Measurements from ENCODE around the gene GDPD5.

Gene GDPD5

GRCh38 chr11:75487365-75487764 lies 38.4 kb downstream of the GDPD5 start:
- no peak for DNase-seq

DNA sequence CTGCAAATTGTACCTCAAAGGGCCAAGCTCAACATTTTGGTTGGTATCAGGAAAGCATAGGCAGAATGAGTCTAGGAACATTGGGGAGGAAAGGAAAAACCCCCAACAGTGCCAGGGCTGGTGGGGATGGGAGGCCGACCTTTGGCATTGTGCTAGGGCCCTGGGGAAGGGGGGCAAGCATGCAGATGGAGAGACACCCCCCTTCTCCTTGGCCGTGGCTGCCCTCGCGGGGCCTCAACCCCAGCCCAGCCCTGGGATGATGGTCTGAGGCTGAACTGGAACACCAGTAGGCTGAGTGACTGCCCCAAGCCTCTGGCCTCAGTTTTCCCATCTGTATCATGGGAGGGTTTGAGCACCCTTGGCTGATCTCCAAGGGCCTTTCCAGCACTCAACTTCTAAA lies 40.0 kb downstream of the GDPD5 start:
- no peak for DNase-seq

GRCh38 chr11:75482931-75483469 lies 42.7 kb downstream of the GDPD5 start:
- DNase-seq: no peak

GRCh38 chr11:75481922-75482606 lies 43.7 kb downstream of the GDPD5 start:
- no peak for DNase-seq

GRCh38 chr11:75481223-75481921 lies 44.4 kb downstream of the GDPD5 start:
- DNase-seq: no peak

DNA sequence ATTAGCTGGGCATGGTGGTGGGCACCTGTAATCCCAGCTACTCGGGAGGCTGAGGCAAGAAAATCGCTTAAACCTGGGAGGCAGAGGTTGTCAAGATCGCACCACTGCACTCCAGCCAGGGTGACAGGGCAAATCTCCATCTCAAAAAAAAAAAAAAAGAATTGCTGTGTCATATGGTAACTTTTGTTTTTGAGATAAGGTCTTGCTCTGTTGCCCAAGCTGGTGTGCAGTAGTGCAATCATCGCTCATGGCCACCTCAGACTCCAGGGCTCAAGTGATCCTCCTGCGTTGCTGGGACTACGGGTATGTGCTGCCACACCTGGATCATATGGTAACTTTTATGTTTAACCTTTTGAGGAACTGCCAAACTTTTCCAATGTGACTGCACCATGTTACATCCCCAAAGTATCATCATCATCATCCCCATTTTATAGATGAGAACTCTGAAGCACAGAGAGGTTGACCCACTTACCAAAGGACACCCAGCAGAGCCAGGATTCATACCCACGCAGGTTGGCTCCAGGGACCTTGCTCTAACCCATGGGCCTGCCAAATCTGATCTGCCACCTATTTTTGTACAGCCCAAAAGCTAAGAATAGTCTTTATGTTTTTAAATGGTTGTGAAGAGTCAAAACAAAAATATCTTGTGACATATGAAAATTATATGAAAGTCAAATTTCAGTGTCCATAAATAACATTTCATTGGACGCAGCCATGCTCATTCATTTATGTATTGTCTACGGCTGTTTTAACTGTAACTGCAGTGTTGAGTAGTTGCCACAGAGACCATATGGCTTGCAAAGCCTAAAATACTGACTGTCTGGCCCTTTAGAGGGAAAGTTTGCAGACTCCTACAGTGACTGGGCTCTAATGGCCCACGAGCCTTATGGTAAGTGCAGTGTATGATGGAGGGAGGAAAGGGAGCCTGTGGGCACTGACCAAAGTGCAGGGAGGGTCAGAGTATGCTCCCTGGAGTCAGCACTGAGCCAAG lies 45.3 kb downstream of the GDPD5 start:
- no peak for DNase-seq

DNA sequence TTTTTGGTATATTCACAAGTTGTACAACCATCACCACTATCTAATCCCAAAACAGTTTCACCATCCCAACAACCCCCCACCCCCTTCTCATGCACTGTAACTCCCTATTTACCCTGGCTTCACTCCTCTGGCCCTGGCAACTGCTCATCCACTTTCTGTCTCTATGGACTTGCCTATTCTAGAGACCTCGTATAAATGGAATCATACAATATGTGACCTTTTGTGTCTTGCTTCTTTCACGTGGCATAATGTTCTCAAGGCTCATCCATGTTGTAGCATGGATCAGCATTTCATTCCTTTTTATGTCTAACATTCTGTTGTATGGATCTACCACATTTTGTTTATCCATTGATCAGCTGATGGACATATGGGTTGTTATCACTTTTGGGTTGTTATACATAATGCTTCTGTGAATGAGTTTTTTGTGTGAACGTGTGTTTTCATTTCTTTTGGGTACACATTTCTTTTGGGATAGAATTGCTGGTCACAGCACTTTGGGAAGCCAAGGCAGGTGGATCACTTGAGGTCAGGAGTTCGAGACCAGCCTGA lies 46.1 kb downstream of the GDPD5 start:
- DNase-seq: no peak

- no peak for DNase-seq
These were observed 46.8 kb downstream of the GDPD5 start for GRCh38 chr11:75478783-75479596.

GRCh38 chr11:75477614-75477935 lies 48.2 kb downstream of the GDPD5 start:
- no peak for DNase-seq

DNA sequence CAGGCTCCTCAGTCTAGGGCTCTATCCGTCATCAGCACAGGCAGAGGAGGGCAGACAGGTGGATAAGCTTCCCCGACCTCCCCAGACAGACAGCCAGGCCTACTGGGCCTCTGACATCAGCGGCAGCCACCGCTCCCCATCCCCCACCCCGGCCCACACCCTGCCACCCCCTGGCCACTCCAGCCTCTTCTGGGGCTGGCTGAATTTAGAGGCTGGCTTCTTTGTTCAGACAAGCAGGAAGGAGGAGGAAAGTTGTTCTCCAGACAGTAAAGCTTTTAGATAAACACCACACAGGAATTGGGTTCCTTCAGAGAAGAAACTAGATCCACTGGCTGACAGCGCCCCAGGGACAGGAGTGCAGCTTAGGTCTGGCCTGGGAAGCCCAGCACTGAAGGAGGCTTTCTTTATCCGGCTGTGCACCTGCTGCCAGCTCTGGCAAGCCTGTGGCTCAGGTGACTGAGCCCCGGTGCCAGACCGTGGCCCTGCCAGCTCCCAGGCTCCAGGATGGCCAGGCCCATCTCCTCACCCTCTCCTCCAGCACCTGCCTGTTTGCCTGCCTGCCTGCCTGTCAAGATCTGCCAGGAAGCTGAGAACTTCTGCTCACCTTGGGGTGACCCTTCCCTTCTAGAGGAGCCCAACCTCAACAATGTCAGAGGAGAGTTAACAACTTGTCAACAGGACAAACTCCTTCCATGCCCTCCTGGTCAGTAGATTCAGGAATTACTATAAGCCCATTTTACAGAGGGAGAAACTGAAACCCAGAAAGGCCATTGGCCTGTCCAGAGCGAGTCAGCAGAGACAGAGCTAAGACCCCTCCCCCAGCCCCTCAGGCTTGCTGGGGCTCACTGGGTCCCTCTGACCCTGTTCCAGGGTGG lies 48.8 kb downstream of the GDPD5 start:
- DNase-seq: no peak

- no peak for DNase-seq
These were observed 49.7 kb downstream of the GDPD5 start for GRCh38 chr11:75475767-75476650.

- peak; percentile 31 for DNase-seq
These were observed 50.6 kb downstream of the GDPD5 start for GRCh38 chr11:75474878-75475766.

GRCh38 chr11:75474240-75474639 lies 51.5 kb downstream of the GDPD5 start:
- no peak for DNase-seq

DNA sequence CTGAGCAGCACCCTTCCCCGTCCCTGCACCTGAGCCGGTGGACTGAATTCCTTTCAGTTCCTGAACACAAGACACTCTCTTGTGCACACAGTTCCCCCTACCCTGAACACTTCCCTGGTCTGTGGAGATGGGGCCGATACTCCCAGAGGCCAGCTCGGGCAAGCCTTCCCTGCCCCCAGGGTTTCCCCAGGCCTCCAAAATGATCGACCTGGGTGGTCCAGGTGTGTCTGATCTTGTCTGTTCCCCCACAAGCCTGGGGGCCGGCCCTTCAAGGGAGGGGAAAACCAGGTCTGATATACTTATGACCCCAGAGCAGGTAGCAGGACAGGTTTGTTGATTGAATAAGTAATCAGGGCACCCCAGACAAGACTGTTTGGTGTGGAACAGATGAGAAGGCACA lies 52.1 kb downstream of the GDPD5 start:
- DNase-seq: no peak

DNA sequence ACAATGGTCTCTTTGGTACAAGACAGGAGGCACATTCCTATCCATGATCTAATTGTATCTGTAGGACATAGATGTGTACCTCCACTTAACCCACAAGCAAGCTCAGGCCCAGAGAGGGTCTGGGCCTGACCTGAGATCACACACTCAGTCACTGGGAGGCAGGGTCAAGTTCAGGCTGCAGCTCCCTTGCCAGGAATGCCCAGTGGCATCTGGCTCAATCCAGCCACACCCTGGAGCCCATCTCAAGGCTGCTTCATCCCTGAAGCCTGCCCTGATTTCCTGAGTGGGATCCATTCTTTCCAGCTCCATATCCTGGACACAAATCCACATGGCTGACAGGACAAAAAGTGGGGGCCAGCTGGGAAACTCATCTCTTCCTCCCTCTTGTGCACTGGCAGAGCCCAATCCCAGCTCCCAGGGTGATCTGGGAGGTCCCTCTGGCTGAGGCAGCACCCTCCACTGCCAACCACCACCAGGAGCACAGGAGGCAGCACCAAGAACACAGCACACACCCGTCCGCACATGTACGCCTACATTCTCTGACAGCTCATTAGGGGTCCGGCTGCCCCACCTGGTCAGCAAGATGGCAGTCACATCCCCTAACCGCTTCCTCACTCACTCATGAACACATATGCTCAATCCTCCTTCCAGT lies 53.5 kb downstream of the GDPD5 start:
- DNase-seq: no peak

- no peak for DNase-seq
These were observed 54.4 kb downstream of the GDPD5 start for GRCh38 chr11:75471176-75471973.

- DNase-seq: no peak
These were observed 55.2 kb downstream of the GDPD5 start for GRCh38 chr11:75470476-75471080.

All from CD4-positive, alpha-beta T cell treated with Interleukin-4 for 4 hours (primary cell).